HG02970 (cell line): ENCODE data around the gene PTPRT.

Experiments
- ATAC-seq: cut with Tn5 transposase; IDR thresholded peaks from one replicate; pipeline ENCODE4 v1.9.1; 2021; ENCODE audit warnings: mild to moderate bottlenecking, moderate library complexity, moderate number of reproducible peaks; ENCODE audit not compliant: unreplicated experiment, low FRiP score

Gene PTPRT

DNA sequence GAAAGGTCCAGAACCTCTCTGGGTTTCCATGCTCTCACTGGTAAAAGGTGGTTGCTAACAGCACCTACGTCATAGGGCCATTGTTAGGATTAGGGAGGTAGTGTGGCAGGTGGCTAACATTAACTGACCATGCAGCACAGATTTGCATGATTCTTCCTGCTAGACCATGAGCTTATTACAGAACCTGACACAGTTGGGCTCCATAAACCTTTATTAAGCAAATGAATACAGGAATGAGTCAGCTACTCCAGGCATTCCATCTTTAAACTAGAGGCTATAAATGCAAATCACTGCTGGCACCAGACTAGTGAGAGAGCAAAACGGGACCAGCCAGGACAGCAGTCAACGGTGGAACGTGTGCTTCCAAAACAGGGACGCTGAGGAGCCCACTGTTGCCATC lies 440.1 kb downstream of the PTPRT start:
- ATAC-seq = no peak

DNA sequence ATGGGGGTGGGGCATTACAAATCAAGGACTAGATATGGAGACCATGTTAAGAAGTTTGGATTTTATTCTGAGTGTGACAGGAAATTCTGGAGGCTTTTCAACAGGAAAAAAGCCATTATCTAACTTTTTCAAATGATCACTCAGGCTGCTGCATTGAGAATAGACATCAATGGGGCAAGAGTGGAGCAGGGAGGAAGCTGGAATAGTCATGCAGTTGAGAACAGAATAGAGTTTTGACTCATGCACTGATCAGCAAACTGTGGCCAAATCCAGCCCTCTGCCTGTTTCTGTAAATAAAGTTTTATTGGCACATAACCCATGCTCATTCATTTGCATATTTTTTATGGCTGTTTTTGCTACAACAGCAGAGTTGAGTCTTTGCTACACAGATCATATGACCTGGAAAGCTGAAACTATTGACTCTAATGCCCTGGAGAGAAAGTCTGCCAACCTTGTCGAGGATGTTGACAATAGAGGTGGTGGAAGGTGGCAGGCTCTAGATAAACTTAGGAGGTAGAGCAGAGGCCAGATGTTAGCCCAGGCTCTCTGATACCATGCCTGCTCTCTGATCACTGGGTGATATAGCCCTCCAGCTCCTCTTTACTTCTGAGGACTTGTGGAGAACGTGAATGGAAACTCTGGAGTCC lies 441.8 kb downstream of the PTPRT start:
- ATAC-seq = no peak

DNA sequence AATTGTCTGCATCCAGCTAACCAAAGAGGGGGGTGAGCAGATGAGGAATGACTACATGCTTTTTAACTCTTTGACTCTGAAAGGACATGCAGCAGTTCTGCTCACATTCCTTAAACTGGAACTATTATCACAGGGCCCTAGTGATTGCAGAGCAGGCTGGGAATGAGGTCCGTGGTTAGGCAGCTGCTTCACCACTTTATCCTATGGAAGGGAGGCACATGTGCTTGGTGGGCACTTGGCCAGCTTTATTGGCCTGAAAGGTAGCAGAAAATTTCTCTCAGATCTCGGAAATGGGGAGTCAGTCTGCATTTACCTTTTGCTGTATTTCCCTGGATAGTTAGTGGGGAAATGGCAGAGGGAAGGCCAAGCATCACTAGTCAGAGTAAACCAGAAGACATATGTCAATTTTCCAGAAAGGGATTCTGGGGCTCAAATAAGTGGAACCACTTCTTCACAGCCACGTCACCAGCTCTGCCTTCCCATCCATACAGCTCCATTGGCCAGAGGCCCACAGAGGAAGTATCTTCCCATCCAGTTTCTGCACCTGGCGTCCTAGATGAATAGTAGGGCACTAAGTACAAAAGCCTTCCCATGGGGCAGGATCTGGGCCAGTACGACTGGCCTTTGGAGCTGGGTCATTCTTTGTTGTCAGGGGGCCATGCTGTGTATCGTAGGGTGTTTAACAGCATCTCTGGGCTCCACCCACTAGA lies 444.8 kb downstream of the PTPRT start:
- ATAC-seq = no peak

DNA sequence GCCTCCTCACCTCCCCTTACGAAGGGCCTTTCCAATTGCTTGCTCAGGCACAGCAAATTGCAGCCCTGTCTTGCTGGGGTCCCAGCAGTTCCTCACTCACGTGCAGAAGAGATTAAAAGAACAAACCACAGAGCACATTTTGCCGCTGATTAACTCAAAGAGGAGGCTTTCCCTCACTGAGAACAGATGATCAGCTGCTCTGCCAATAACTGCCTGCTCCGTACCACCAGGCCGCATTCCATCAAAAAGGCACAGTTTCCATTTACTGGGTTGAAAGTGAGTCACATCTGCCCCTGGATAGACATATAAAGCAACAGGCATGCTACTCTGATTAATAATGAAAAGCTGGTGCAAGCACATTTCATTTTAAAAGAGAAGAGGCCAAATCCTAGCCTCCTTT lies 446.8 kb downstream of the PTPRT start:
- no peak for ATAC-seq

DNA sequence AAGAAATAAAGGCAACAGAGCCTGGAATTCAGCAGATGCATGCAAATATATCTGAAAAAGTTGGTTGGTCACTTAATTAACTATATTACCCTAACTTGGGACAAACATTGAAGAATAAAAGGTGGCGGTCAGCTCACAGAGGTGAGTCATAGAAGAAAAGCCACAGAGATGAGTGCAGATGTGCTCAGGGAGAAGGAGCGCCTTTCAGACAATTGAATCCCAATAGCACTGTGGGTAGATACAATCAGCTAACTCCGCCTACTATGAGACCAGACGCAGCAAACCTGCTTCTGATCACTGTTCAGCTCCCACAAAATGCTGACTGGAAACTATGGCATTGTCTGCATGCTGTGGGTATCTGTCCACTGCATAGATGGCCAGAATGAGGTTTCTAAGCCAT lies 447.8 kb downstream of the PTPRT start:
- ATAC-seq = no peak

DNA sequence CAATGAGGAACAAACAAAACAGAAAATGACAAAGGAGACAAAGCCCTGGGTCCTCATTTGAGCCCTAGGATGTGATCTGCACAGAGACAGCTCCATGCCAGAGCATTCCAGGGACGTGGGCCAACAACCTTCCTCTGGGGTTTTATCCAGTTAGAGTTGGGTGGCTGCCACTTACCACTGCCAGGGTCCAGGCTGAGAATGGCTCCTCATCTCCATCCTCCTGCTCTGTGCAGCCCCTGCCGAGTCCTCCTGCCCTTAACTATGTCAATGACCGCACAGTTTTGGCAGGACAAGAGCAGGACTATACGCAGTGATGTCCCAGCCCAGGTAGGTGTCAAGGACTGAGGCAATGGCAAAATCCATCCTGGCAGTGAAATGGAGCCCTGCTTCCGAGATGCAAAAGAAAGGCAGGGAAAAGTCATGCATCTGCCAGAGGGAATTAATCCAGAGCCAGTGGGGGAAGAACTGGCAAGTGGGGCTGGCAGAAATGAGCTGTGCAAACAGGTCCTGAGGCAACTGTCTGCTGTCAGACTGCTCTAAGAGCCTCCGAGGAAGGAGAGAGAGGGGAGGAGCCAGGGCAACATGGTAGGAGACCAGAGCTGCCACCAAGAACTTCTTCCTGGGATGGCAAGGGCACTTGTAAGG lies 449.4 kb downstream of the PTPRT start:
- no peak for ATAC-seq

DNA sequence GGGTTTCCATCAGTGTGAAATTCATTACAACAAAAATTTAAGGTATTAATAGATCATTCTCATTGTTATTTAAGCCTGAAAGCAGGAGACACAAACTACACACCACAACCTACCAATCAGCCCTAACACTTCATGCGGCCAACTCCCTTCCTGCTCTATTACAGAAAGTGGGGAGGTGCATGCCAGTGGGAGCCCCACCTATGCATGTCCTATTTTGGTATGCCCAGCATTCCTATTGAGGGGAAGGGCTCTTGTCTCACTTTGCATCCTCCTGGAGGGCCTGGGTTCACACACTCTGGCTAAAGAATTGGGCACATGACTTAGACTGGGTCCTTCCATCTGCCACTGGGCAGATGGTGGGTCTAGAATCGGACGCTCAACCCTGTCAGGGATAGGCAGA lies 450.0 kb downstream of the PTPRT start:
- ATAC-seq = no peak

DNA sequence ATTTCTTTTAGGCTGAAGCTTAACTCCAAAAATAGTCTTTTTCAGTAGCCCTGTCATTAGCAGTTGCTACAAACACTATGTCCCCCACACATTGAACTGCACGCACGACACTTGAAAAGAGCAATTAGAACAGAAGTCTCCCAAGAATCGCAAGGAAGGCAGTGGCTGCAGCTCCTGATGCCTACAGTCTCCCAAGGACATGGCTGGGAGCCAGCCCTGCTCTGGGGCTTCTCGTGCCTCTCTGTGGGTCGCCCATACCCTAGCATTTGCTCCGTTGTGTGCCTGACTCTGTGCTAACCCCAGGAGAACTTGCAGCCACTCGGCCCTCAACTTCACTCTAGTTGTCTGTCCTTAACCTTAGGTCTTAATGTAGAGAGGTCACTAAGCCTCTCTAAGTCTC lies 454.2 kb downstream of the PTPRT start:
- no peak for ATAC-seq

DNA sequence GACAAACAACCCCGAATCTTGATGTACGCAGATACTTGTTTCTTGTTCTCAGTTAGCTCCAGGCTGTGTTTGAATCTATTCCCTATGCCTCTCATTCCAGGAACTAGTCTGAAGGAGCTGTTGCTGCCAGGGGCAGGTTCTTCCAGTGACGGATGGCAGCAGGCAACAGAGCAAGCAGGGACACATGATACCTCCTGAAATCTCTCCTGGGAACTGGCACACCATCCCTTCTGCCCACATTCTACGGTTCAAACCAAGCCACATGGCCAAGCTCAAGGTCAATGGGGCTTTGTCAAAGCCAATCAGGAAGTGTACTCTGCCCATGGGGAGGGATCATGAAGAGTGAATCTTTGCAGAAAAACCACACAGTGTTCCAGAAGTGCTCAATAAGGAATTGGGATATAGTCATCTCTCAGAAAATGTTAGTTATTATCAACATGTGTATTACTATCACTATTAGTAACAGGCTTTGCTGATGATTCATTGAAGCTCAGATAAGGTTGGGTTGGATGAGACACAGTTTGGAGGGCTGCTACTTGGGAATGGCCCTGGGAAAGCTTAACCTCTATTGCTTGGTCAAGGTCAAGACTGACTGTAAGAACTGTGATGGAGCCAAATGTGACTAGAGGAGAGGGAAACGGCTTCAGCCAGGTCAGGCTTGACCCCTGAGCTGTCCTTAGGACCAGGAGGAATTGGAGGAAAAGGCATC lies 454.9 kb downstream of the PTPRT start:
- no peak for ATAC-seq

DNA sequence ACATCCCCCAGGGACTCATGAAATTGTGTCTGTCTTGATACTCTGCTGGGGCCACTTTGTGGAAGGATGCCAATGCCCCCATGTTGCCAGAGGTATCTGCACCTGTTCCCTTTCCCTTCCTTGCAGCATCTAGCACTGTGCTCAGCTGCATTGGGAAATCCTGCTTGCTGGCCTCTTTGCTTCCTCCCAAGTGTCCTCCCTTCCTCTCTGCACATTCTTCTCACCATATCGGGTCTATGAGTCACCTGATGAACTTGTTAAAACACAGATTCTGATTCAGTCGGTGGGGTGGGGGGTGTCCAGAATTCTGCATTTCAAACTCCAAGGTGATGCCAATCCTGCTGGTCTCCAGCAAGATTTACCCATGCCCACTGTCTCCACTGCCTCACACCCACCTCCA lies 467.8 kb downstream of the PTPRT start:
- ATAC-seq = no peak

DNA sequence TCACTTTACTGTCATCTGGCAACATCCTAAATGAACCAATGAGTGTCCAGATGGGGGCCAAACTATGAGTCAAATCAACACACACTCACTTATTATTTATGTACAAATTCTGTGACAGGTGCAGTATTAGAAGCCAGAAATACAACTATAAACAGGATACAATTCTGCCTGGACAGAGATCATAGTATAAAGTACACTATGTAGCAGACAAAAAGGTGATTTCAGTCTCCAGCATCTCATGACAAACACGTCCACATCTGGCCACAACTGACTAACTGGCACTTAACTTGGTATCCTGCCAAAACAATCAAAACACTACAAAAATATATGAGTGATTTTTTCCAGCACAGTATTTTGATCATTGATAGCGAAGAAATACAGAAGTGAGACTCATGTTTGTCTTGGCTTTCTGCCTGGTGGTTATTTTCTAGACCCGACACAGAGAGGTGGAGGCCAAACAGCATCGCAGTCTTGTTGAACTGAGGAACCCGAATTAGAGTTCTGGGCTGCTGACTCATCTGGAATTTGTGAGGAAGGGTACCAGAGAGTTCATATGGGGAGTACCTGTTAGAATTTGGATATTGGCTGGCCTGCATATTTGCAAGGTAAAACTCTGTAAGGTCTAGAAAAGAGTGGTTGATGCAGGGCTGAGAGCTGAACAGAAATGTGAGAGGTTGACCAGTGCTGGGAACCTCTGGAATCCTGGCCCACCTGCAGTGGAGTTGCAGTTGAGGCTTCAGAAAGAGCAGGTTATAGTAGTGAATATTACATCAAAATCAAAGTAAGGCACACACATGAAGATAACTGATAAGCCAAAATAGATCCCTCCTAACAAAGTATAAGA lies 475.2 kb downstream of the PTPRT start:
- no peak for ATAC-seq

DNA sequence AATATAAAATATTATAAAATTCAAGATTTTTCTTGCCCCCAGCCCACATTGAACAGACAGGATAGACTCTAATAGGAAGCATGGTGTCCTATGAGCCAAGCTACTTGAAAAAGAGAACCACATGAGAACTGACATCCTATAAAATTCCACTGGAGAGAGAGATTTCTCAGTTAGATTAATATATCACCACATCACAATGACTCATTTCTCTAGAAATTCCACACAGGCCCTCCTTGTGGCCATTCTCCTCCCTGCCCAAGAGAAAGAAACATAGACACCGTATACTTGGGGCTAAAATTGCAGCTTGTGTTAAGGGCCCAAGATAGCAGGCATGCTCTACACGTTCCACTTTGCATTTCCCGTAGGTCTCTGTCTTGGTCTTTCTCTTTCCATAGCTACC lies 481.4 kb downstream of the PTPRT start:
- no peak for ATAC-seq

DNA sequence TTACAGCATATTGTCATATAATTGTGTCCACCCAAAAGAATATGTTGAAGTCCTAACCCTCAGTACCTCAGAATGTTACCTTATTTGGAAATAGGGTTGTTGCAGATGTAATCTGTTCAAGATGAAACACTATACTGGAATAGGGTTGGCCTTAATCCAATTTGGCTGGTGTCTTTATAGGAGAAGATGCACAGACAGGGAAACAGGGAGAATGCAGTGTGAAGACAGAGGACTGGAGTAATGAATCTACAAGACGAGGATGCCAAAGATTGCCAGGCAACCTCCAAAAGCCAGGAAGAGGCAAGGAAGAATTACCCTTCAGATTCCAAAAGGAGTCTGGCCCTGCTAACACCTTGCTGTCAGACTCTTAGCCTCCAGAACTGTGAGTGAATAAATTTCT lies 482.9 kb downstream of the PTPRT start:
- no peak for ATAC-seq

DNA sequence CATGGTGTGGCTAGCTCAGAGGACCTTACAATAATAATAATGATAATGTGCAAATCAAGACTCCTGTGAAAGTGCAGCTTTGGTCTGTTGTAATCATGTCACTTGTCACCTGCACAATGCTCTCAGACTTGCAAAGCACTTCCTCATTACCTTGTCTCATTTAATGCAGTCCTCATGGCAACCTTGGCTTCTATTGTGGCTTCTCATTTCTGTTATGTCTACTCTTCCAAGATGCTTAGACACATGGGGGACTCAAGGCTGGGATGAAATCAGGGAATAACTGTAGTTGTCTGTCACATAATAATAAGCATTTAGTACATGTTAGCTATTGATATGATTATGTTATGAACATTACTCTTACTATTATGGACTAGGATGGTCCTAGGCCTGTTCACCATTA lies 484.2 kb downstream of the PTPRT start:
- ATAC-seq = no peak

DNA sequence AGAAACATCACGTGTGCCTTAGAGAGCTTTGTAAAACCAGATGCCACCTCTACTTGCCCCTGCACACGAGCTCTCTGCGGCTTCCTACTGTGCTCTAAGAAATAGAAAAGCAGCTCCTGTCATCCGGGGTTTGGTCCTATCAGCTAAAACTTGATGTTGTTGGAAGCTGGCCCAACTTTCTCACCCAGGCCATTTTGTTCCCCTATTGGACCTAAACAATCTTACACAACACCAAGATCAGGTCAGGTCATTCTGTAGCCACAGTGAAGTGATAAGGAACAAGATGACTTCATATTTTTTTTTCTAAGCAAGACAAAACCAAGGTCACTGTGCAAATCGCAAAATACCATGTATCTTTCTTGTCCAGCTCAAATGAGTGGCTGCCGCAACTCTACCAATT lies 486.0 kb downstream of the PTPRT start:
- no peak for ATAC-seq

DNA sequence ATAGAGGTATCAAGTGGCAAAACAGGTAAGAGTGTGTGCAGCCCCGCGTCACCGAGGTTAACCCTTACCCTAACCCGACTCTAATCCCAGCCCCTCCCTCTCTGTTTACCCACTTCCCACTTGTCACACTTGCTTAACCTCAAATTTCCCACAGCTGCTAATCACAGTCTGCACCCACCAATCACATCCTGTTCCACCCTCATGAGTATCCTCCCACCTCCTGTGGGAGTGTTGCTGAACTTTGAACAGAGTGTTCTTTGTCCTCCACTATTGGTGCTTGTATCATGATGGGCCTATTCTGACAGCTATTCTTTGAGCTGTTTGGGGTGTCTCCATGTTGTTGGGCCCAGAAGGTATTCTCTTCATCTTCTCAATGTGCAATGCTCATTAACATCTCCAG lies 487.8 kb downstream of the PTPRT start:
- no peak for ATAC-seq

DNA sequence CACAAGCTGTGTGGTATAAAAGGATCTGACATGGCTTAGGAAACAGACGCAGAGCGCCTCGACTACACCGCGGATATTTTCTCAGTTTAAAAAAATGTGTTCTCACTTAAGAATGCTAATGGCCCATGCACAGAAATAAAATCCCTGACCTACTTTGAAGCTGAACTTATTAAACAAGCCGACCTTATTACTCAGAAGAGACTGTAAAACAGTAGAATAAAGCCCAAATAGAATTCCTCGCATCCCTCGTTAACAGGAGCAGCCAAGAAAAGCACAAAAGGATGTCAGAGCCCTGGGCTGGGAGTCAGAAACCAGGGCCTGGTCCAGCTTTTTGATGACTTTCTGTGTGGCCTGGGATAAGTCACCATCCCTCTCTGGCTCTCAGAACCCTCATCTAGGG lies 489.3 kb downstream of the PTPRT start:
- no peak for ATAC-seq

DNA sequence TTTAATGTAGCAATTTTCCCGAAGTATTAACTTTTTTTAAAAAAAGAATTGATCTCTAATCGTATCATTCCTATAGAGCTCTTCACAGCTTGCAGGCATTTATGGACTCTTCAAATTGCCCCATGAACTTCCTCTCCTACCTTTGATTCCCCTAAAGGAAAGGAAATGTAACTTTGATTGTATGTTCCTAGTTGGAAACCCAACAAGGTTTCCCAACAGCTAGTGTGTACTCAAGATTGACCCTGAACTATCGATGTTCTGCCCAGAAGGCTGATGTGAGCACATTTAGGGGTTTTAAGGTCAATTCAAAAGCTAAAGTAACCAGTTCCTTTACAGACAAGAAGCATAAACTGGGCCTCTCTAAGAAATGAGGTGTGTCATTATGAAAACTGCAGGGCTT lies 491.7 kb downstream of the PTPRT start:
- ATAC-seq = no peak

DNA sequence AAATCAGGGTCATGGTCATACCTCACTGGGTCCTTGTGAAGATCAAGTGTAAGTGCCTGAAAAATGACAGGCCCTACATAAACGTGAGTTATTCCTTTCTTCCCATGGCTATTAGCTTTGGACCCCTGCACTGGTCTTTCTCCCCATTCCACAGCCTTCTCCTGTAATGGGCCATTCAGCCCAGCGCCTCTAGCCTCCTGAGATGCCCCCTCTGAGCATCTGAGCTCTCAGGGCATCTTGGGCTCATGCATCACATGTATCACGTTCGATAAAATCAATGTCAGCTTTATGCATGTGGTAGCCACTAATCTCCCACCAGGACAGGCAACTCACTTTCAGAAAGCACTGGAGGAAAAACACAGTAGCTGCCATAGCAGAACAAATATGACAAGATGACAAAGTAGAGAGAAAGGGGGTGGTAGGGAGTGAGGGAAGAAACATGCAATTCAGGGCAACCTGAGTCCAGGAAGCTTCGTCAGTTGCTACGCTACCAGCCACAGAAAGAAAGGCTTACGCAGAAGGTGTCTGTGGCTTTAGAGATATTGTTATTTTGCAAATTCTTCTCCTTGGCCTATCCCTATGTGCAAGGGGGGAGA lies 498.8 kb downstream of the PTPRT start:
- no peak for ATAC-seq

DNA sequence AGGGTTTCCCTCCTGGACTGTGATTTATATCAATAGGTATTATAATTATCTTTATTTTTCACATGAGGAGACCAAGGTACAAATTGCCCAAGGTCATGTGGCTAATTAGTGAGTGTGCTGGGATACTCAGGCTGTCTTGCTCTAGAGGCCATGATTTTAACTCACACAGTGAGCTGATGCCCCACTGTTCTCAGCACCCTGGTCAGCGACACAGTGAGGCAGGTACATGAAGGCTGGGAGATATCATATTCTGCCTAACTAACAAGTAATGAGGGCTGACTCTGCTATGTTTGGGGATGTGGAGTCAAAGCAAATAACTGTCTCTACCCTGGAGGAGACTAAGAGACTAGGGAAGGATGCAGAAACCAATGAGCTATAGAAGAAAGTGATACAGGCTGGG lies 501.1 kb downstream of the PTPRT start:
- no peak for ATAC-seq
